C4-2B (cell line): ENCODE results near the gene KCNJ3.

Experiments used
- ZFX ChIP-seq: fragments of 450-650 bp; IDR thresholded peaks from 2 replicates; pipeline ENCODE4 v1.6.1; 2017
- TF ChIP-seq, protein P1 (sequence below): fragments of 450-650 bp; conservative IDR thresholded peaks from 2 replicates; pipeline ENCODE4 v1.5.1; 2017; ENCODE audit warnings: mild to moderate bottlenecking

DNA sequence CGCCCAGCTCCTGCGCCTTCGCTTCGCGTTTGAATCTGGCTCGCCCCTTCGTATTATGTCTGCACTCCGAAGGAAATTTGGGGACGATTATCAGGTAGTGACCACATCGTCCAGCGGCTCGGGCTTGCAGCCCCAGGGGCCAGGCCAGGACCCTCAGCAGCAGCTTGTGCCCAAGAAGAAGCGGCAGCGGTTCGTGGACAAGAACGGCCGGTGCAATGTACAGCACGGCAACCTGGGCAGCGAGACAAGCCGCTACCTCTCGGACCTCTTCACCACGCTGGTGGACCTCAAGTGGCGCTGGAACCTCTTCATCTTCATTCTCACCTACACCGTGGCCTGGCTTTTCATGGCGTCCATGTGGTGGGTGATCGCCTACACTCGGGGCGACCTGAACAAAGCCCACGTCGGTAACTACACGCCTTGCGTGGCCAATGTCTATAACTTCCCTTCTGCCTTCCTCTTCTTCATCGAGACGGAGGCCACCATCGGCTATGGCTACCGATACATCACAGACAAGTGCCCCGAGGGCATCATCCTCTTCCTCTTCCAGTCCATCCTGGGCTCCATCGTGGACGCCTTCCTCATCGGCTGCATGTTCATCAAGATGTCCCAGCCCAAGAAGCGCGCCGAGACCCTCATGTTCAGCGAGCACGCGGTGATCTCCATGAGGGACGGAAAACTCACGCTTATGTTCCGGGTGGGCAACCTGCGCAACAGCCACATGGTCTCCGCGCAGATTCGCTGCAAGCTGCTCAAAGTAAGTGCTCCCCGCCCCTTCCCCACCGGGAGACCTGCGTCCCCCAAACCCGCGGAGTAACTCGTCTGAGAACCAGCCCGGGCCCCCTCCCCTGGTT lies 453 bp downstream of the KCNJ3 start:
- TF ChIP-seq, protein P1, sequence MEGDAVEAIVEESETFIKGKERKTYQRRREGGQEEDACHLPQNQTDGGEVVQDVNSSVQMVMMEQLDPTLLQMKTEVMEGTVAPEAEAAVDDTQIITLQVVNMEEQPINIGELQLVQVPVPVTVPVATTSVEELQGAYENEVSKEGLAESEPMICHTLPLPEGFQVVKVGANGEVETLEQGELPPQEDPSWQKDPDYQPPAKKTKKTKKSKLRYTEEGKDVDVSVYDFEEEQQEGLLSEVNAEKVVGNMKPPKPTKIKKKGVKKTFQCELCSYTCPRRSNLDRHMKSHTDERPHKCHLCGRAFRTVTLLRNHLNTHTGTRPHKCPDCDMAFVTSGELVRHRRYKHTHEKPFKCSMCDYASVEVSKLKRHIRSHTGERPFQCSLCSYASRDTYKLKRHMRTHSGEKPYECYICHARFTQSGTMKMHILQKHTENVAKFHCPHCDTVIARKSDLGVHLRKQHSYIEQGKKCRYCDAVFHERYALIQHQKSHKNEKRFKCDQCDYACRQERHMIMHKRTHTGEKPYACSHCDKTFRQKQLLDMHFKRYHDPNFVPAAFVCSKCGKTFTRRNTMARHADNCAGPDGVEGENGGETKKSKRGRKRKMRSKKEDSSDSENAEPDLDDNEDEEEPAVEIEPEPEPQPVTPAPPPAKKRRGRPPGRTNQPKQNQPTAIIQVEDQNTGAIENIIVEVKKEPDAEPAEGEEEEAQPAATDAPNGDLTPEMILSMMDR = no peak
- no peak for TF ChIP-seq ZFX
